Hepatocyte (in vitro differentiated cells): ENCODE measurements around the gene DNAH17. TPM values are rescaled to one million over a fixed set of nuclear protein-coding genes. Genes with fewer than 3 reads are reported as not detected.

Source experiments
- DNase-seq: peaks from one replicate; pipeline ENCODE4 v3.0.0-alpha.2; 2016; ENCODE audit warnings: low spot score
- H2AFZ ChIP-seq: fragments of 200-600 bp; sonication (generic); 2 replicates; pipeline ENCODE4 v1.6.0; 2016; ENCODE audit warnings: antibody characterized with exemption, mild to moderate bottlenecking
- H3K27ac ChIP-seq: fragments of 200-600 bp; sonication (generic); 2 replicates; pipeline ENCODE4 v1.5.1; 2016; ENCODE audit warnings: mild to moderate bottlenecking
- H3K27me3 ChIP-seq: fragments of 200-600 bp; sonication (generic); 2 replicates; pipeline ENCODE4 v1.6.1; 2016
- H3K36me3 ChIP-seq: fragments of 200-600 bp; sonication (generic); replicated peaks from 2 replicates; pipeline ENCODE4 v1.5.1; 2016; ENCODE audit warnings: low read depth; ENCODE audit not compliant: insufficient read depth
- H3K4me1 ChIP-seq: fragments of 200-600 bp; sonication (generic); 2 replicates; pipeline ENCODE4 v1.5.1; 2016; ENCODE audit warnings: mild to moderate bottlenecking, moderate library complexity; ENCODE audit not compliant: insufficient read depth
- H3K4me2 ChIP-seq: fragments of 200-600 bp; sonication (generic); 2 replicates; pipeline ENCODE4 v1.6.0; 2016
- H3K4me3 ChIP-seq: fragments of 200-600 bp; sonication (generic); 2 replicates; pipeline ENCODE4 v1.5.1; 2016; ENCODE audit warnings: mild to moderate bottlenecking
- H3K79me2 ChIP-seq: fragments of 200-600 bp; sonication (generic); 2 replicates; pipeline ENCODE4 v1.6.0; 2017; ENCODE audit warnings: mild to moderate bottlenecking
- H3K9me2 ChIP-seq: fragments of 200-600 bp; sonication (generic); replicated peaks from 2 replicates; pipeline ENCODE4 v1.6.0; 2017; ENCODE audit warnings: mild to moderate bottlenecking; ENCODE audit not compliant: insufficient read depth
- H3K9me3 ChIP-seq: fragments of 200-600 bp; sonication (generic); 2 replicates; pipeline ENCODE4 v1.5.1; 2016; ENCODE audit warnings: low read depth, mild to moderate bottlenecking
- H4K20me1 ChIP-seq: fragments of 200-600 bp; sonication (generic); 2 replicates; pipeline ENCODE4 v1.6.0; 2016; ENCODE audit warnings: mild to moderate bottlenecking; ENCODE audit not compliant: insufficient read depth, poor library complexity, severe bottlenecking
- CTCF ChIP-seq: fragments of 200-600 bp; sonication (generic); IDR thresholded peaks from 2 replicates; pipeline ENCODE4 v1.5.1; 2016; ENCODE audit warnings: antibody characterized with exemption, mild to moderate bottlenecking; ENCODE audit not compliant: poor library complexity
- EZH2 ChIP-seq: fragments of 200-600 bp; sonication (generic); IDR thresholded peaks from 2 replicates; pipeline ENCODE4 v1.6.1; 2016; ENCODE audit warnings: antibody characterized with exemption, mild to moderate bottlenecking, borderline replicate concordance
- EZH2phosphoT487 ChIP-seq: fragments of 200-600 bp; sonication (generic); IDR thresholded peaks from one replicate; pipeline ENCODE4 v1.6.1; 2018; ENCODE audit warnings: antibody characterized with exemption, mild to moderate bottlenecking, low read depth, moderate library complexity; ENCODE audit not compliant: unreplicated experiment, severe bottlenecking
- WGBS: methylation state at CpG from one replicate; pipeline ENCODE4 v1.1.6; 2016; ENCODE audit warnings: low lambda C conversion rate; ENCODE audit errors: missing lambda C conversion rate; 5-methylcytosine and 5-hydroxymethylcytosine counted together
- polyA plus RNA-seq: library from polyadenylated mRNA; unstranded; fragments of >200 nt; fragmentation: Nextera tagmentation; extraction: Ambion mirVana; gene quantifications from 2 replicates; pipeline ENCODE4 v1.2.1, GENCODE V29; 2016
- total RNA-seq: library from RNA; depleted of rRNA; stranded (reverse); fragments of >200 nt; gene quantifications from 2 replicates; pipeline ENCODE4 v1.2.3, GENCODE V29; 2014

DNAH17 gene
- total and polyA plus RNA-seq, 2 experiments from 2014 or later: 0.20 to 1.5 TPM

DNA sequence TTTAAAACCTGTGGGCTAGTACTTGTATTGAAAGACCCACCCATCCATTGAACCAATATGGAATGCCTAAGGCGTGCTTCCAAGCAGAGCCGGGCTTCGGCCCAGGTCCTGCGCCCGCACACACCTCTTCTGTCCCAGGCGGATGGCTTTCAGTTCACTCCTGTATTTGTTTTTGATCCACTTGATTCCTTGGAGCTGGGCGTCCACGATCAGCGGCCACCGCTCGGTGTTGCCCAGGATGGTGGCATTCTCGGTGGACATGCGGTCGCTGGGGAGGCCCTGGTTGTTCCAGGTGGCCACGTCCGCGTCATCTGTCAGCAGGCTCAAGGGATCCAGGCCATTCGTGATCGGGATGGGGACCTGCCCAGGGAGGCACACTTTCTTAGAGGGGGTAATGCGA lies 122.8 kb downstream of the DNAH17 start:
- 95% methylated on average over 20 of the region's 20 CpGs for WGBS
- Histone ChIP-seq H3K4me1 (no peaks in the 10 kb centered on the region), H3K9me3 (no peaks in the 10 kb centered on the region), H3K27me3 (no peaks in the 10 kb centered on the region), H3K9me2 (no peaks in the 10 kb centered on the region), H3K79me2 (no peaks in the 10 kb centered on the region), H3K27ac (no peak overlapping the region), H4K20me1 (no peaks in the 10 kb centered on the region), H2AFZ (no peak overlapping the region), H3K4me3 (no peak overlapping the region), H3K4me2 (no peak overlapping the region), H3K36me3 (no peaks in the 10 kb centered on the region)
- no peak for DNase-seq
- no peak for TF ChIP-seq EZH2
- no peak for TF ChIP-seq CTCF
- TF ChIP-seq EZH2phosphoT487: no peak

- DNase-seq: no peak
- no peaks in the 10 kb centered on the region for H4K20me1 ChIP-seq
- H3K9me3 ChIP-seq: no peaks in the 10 kb centered on the region
- H3K4me2 ChIP-seq: no peak overlapping the region
- no peaks in the 10 kb centered on the region for H3K79me2 ChIP-seq
- no peaks in the 10 kb centered on the region for H3K36me3 ChIP-seq
- TF ChIP-seq EZH2phosphoT487 (no peak), CTCF (no peak), EZH2 (no peak)
- no peak overlapping the region for H3K27ac ChIP-seq
- no peaks in the 10 kb centered on the region for H3K27me3 ChIP-seq
- no peak overlapping the region for H3K4me3 ChIP-seq
- no peak overlapping the region for H2AFZ ChIP-seq
- no peaks in the 10 kb centered on the region for H3K9me2 ChIP-seq
- no peaks in the 10 kb centered on the region for H3K4me1 ChIP-seq
- WGBS: 93% methylated on average over 7 of the region's 7 CpGs
These were observed 125.4 kb downstream of the DNAH17 start for GRCh38 chr17:78451753-78452152.

DNA sequence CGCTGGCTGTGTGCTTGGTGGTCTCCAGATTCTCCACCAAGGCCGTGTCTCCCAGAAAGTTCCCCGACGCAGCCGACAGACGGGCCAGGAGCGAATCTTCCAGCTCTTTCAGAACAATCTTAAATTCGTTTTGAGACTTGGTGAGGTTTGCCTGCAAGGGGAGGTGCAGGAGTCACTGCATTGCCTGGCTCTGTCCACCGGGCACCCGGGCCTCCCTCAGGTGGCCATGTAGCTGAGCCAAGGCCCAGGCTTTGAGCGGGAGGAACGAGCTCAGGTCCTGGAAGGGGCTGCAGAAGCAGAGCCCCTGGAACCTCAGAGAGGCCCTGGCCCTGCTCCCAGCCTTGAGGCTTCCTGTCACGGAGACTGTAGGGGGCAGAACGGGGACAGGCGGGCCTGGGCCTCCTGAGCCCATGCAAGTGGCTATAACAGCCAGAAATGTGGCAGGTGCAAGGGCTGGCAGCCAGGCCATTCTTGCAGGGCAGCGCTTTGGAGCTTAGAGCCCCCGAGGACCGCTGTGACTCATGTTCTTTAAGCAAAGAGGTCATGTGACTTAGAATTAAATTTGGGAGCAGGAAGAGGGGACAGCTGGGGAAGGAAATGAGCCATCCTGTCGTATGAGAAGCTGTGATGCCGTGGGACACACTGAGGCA lies 126.4 kb downstream of the DNAH17 start:
- no peaks in the 10 kb centered on the region for H3K9me2 ChIP-seq
- TF ChIP-seq EZH2phosphoT487: no peak
- no peak for TF ChIP-seq EZH2
- TF ChIP-seq CTCF: no peak
- no peak for DNase-seq
- no peaks in the 10 kb centered on the region for H3K27me3 ChIP-seq
- no peaks in the 10 kb centered on the region for H3K4me1 ChIP-seq
- no peaks in the 10 kb centered on the region for H3K36me3 ChIP-seq
- no peak overlapping the region for H2AFZ ChIP-seq
- H4K20me1 ChIP-seq: no peaks in the 10 kb centered on the region
- WGBS: 82% methylated on average over 20 of the region's 20 CpGs
- H3K79me2 ChIP-seq: no peaks in the 10 kb centered on the region
- no peak overlapping the region for H3K4me2 ChIP-seq
- no peaks in the 10 kb centered on the region for H3K9me3 ChIP-seq
- no peak overlapping the region for H3K27ac ChIP-seq
- H3K4me3 ChIP-seq: no peak overlapping the region
